NT2/D1 (cell line): ENCODE results near the gene FEM1C.

Source experiments
- SUZ12 ChIP-seq: IDR thresholded peaks from 2 replicates; pipeline ENCODE4 v1.6.1; 2011; ENCODE audit not compliant: insufficient read length, insufficient read depth; ENCODE audit errors: extremely low read depth
- YY1 ChIP-seq: IDR thresholded peaks from 2 replicates; pipeline ENCODE4 v1.6.1; 2011; ENCODE audit not compliant: insufficient read length, insufficient read depth
- ZNF274 ChIP-seq: IDR thresholded peaks from 2 replicates; pipeline ENCODE4 v1.6.1; 2011; ENCODE audit warnings: mild to moderate bottlenecking, low read depth, low read length

- TF ChIP-seq ZNF274 (no peak), YY1 (no peak), SUZ12 (no peak)
Observed at GRCh38 chr5:115470921-115471320, 73.7 kb downstream of the FEM1C start.
